ENCODE data around the gene SLC35A3. TPM values are rescaled to one million over a fixed set of nuclear protein-coding genes. Genes with fewer than 3 reads are reported as not detected.

SLC35A3 gene
- total RNA-seq, 4 donors from 2014 or later, result 4.6 to 10.3 (median 8.2) TPM

GRCh38 chr1:100037656-100037926, 67.8 kb downstream of the SLC35A3 start:
- Histone ChIP-seq H3K4me3 (peak overlapping the region; percentile 86 to 90 (median 88)), H3K9me3 (no peaks in the 10 kb centered on the region), H3K27me3 (no peaks in the 10 kb centered on the region), H3K4me1 (peaks cover 24 to 33% of the 10 kb centered on the region in 2 donors), H3K27ac (peak overlapping the region; percentile 93 to 96 (median 96)), H3K36me3 (no peaks in the 10 kb centered on the region)
- intact Hi-C loops (cut with DNase I; ENCODE audit: low total_unique reads), result loop anchor here (5.0 kb wide), 4 partner anchors 210 to 860 kb away; partner anchors contain the start of genes CDC14A, DBT, PALMD and SLC30A7
- ATAC-seq (peak; percentile 13 to 15), DNase-seq (no peak)
- TF ChIP-seq, protein P1, sequence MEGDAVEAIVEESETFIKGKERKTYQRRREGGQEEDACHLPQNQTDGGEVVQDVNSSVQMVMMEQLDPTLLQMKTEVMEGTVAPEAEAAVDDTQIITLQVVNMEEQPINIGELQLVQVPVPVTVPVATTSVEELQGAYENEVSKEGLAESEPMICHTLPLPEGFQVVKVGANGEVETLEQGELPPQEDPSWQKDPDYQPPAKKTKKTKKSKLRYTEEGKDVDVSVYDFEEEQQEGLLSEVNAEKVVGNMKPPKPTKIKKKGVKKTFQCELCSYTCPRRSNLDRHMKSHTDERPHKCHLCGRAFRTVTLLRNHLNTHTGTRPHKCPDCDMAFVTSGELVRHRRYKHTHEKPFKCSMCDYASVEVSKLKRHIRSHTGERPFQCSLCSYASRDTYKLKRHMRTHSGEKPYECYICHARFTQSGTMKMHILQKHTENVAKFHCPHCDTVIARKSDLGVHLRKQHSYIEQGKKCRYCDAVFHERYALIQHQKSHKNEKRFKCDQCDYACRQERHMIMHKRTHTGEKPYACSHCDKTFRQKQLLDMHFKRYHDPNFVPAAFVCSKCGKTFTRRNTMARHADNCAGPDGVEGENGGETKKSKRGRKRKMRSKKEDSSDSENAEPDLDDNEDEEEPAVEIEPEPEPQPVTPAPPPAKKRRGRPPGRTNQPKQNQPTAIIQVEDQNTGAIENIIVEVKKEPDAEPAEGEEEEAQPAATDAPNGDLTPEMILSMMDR (IDR thresholded peaks at IDR 0.05 in 4 of 5, conservative IDR thresholded peaks at IDR 0.05 in 1 of 5), result no peak
- no peak for TF ChIP-seq POLR2A (IDR thresholded peaks at IDR 0.05)
- in situ Hi-C loops (cut with MboI; ENCODE audit: low sequenced_read_pairs in 4 of 4), result loop anchor here in 2 of 4 donors (25.0 kb wide), 1 partner anchor 225 kb away; no protein-coding TSS in a partner anchor

DNA sequence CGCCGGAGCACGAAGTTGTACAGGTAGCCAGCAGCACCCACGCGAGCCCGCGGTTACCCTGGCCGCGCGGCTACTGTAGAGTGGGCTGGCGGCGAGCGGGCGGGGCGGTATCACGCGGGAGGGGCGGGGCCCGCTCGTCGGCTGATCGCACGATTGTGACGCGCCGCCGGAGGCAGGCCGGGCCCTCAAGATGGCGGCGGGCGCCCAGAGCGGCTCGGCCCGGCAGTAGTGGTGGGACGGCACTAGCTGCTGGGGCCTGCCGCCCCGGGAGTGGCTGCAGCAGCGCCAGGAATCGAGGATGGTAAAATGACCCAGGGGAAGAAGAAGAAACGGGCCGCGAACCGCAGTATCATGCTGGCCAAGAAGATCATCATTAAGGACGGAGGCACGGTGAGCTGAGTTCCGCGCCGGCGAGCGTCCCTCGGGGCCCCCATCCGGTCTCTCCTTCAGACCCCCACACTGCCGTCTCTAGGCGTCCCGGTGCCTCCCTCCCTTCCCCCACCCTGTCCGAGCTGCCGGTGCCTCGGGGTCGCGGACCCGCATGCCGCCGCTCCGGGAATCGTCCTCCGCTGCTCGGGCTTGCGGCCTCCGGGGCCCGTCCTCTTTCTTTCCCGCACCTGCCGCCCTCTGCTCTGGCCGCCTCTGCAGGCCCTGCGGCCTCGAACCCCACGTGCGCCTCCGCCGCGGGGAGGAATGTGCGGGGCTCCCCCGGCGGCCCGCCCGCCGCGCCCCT, 68.3 kb downstream of the SLC35A3 start:
- ATAC-seq, result peak; percentile 91 to 93
- in situ Hi-C loops (cut with MboI; ENCODE audit: low sequenced_read_pairs in 4 of 4), result loop anchor here in 2 of 4 donors (25.0 kb wide), 1 partner anchor 226 kb away; no protein-coding TSS in a partner anchor

DNA sequence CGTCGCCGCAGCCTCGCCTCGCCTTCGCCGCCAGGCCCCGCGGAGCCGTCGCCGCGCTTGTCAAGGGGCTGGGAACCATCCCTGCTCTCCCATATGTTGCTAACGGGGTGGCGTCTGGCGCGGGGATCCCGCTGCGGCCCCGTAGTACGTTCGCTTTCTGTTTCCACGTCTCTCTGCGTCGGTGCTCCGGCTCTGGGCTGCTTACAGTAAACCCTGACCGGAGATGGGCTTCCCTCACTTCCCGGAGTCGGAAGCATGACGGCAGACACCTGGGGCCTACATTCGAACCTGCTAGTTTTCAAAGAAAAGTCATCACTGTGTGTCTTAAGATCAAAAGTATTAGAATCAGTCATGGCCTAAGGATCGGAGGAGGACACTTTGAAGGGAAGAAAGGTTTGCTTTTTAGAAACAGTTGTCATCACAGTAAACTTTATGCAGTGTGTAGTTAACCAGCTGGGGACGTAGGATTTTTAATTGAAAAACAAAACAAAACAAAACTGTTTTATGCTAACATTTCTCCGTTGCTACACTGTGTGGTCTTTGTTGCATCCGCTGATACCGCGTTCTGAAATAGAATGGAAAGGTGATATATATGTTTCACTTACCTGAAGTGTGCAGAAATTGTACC, 69.0 kb downstream of the SLC35A3 start:
- peaks cover 24 to 33% of the 10 kb centered on the region in 2 donors for H3K4me1 ChIP-seq
- DNase-seq, result peak; percentile 15 to 44
- H3K9me3 ChIP-seq, result no peaks in the 10 kb centered on the region
- ATAC-seq, result peak; percentile 45 to 58
- H3K27me3 ChIP-seq, result no peaks in the 10 kb centered on the region
- in situ Hi-C loops (cut with MboI; ENCODE audit: low sequenced_read_pairs in 4 of 4), result loop anchor here in 2 of 4 donors (25.0 kb wide), 1 partner anchor 226 kb away; no protein-coding TSS in a partner anchor
- no peak for TF ChIP-seq POLR2A (IDR thresholded peaks at IDR 0.05)
- TF ChIP-seq, protein P1 (IDR thresholded peaks at IDR 0.05 in 4 of 5, conservative IDR thresholded peaks at IDR 0.05 in 1 of 5), result no peak
- no peaks in the 10 kb centered on the region for H3K36me3 ChIP-seq
- H3K4me3 ChIP-seq, result peak overlapping the region; percentile 86 to 90 (median 88)
- H3K27ac ChIP-seq, result peak overlapping the region; percentile 93 to 96 (median 96)
- intact Hi-C loops (cut with DNase I; ENCODE audit: low total_unique reads), result loop anchor here (1.0 to 5.0 kb wide), 7 partner anchors 68 to 859 kb away; partner anchors contain the start of genes CDC14A, DBT, PALMD and SASS6

More for the DNA sequence above, 68.3 kb downstream of the SLC35A3 start:
- intact Hi-C loops (cut with DNase I; ENCODE audit: low total_unique reads), result loop anchor here (1.0 to 5.0 kb wide), 7 partner anchors 68 to 859 kb away; partner anchors contain the start of genes CDC14A, DBT, PALMD and SASS6
- Histone ChIP-seq H3K9me3 (no peaks in the 10 kb centered on the region), H3K36me3 (no peaks in the 10 kb centered on the region), H3K4me3 (peak overlapping the region; percentile 86 to 90 (median 88)), H3K27ac (peak overlapping the region; percentile 93 to 96 (median 96)), H3K4me1 (peaks cover 24 to 33% of the 10 kb centered on the region in 2 donors), H3K27me3 (no peaks in the 10 kb centered on the region)
- DNase-seq, result peak; percentile 81 to 85
- TF ChIP-seq, protein P1 (IDR thresholded peaks at IDR 0.05 in 4 of 5, conservative IDR thresholded peaks at IDR 0.05 in 1 of 5), result no peak
- peak; percentile 94 to 95 for TF ChIP-seq POLR2A (IDR thresholded peaks at IDR 0.05)

- H3K4me3 ChIP-seq, result peak overlapping the region; percentile 86 to 90 (median 88)
- in situ Hi-C loops (cut with MboI; ENCODE audit: low sequenced_read_pairs in 4 of 4), result loop anchor here in 2 of 4 donors (25.0 kb wide), 1 partner anchor 227 kb away; no protein-coding TSS in a partner anchor
- H3K4me1 ChIP-seq, result peaks cover 25 to 37% of the 10 kb centered on the region in 2 donors
- intact Hi-C loops (cut with DNase I; ENCODE audit: low total_unique reads), result loop anchor here (2.0 to 5.0 kb wide), 6 partner anchors 93 to 858 kb away; partner anchors contain the start of genes CDC14A, DBT, PALMD and SASS6
- peak overlapping the region; percentile 93 to 96 (median 96) for H3K27ac ChIP-seq
- ATAC-seq (no peak), DNase-seq (no peak)
- H3K36me3 ChIP-seq, result no peaks in the 10 kb centered on the region
- no peak for TF ChIP-seq POLR2A (IDR thresholded peaks at IDR 0.05)
- TF ChIP-seq, protein P1 (IDR thresholded peaks at IDR 0.05 in 4 of 5, conservative IDR thresholded peaks at IDR 0.05 in 1 of 5), result no peak
- H3K9me3 ChIP-seq, result no peaks in the 10 kb centered on the region
- H3K27me3 ChIP-seq, result no peaks in the 10 kb centered on the region
These were observed 69.8 kb downstream of the SLC35A3 start for GRCh38 chr1:100039591-100039990.

Data from gastrocnemius medialis (tissue), 4 donors.